ENCODE measurements around the gene MTHFSD. TPM values are rescaled to one million over a fixed set of nuclear protein-coding genes. Genes with fewer than 3 reads are reported as not detected.

Gene MTHFSD
- total and polyA plus RNA-seq, 10 of the 15 experiments (the other 5 are each of a cell fraction or from before 2014, with no cell fraction given) = 2.2 to 24.5 (median 18.1) TPM

DNA sequence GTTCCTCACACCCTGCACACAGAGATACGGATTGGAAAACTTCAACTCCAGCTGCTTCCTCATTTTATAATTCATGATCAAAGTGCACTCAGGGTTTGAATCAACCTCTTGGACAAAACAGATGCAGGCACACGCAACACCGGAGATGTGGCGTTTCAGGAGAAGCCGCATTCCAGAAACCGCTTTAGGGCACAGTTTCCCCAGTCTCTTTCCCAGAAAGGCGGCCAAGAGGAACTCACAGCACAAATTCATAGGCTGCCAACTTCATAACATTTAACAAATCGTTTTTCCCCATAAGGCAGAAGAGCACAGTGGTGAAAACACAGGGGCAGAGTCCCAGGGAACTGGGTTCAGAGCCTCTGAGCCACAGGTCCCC lies 8.4 kb downstream of the MTHFSD start (continued):
- TF ChIP-seq, protein P1, sequence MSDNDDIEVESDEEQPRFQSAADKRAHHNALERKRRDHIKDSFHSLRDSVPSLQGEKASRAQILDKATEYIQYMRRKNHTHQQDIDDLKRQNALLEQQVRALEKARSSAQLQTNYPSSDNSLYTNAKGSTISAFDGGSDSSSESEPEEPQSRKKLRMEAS (IDR thresholded peaks at IDR 0.05; ENCODE audit: low read depth, low read length) = no peak
- TF ChIP-seq PKNOX1 (IDR thresholded peaks at IDR 0.05) = no peak
- no peak for TF ChIP-seq KAT2A (conservative IDR thresholded peaks at IDR 0.05; ENCODE audit: control insufficient read depth, low read depth, low read length)
- no peak for TF ChIP-seq GABPA (IDR thresholded peaks at IDR 0.05; ENCODE audit: low read depth)
- no peak for TF ChIP-seq FOXM1 (IDR thresholded peaks at IDR 0.05; ENCODE audit: low read depth, low read length)
- TF ChIP-seq RAD21 (IDR thresholded peaks at IDR 0.05; ENCODE audit: insufficient read depth, low read depth, low read length) = no peak
- TF ChIP-seq USF1 (IDR thresholded peaks at IDR 0.05; ENCODE audit: borderline replicate concordance, extremely low read length, insufficient read depth, low read depth, low read length) = no peak
- TF ChIP-seq SMAD1 (IDR thresholded peaks at IDR 0.05; ENCODE audit: low read depth, partially characterized antibody) = no peak
- TF ChIP-seq FOXK2 (IDR thresholded peaks at IDR 0.05) = no peak

- intact Hi-C loops (cut with micrococcal nuclease; ENCODE audit: unreplicated experiment) (no loop called here), in situ Hi-C loops (cut with MboI) (no loop called here)
- ChIA-PET RAD21 (ENCODE audit: unreplicated experiment) (no interaction called here), POLR2A (no interaction called here), CTCF (no interaction called here), SMC1A (ENCODE audit: uncharacterized antibody, unreplicated experiment) (no interaction called here)
- no peak for FAIRE-seq
- WGBS (ENCODE audit: insufficient coverage, insufficient replicate concordance, low lambda C conversion rate, missing lambda C conversion rate) = 95% methylated on average over 19 of the region's 19 CpGs
- Histone ChIP-seq H2AFZ (ENCODE audit: control insufficient read depth, low read depth, low read length) (no peak overlapping the region), H3K27me3 (replicated peaks in 1 of 2; ENCODE audit: control insufficient read depth in 2 of 2, insufficient read depth in 2 of 2, low read length in 1 of 2) (no peaks in the 10 kb centered on the region), H3K9me3 (replicated peaks; ENCODE audit: control insufficient read depth, insufficient read depth, low read length) (no peaks in the 10 kb centered on the region), H3K79me2 (ENCODE audit: control insufficient read depth, insufficient read depth, low read length) (no peaks in the 10 kb centered on the region), H3K4me1 (ENCODE audit: control insufficient read depth, insufficient read depth, low read length) (no peaks in the 10 kb centered on the region), H3K27ac (ENCODE audit: control insufficient read depth, insufficient read depth) (no peak overlapping the region), H3K9ac (ENCODE audit: control insufficient read depth, insufficient read depth, low read length) (no peak overlapping the region), H4K20me1 (ENCODE audit: control insufficient read depth, insufficient read depth) (no peaks in the 10 kb centered on the region), H3K4me3 (no peak overlapping the region), H3K4me2 (ENCODE audit: control insufficient read depth, insufficient read depth) (no peak overlapping the region), H3K36me3 (ENCODE audit: control insufficient read depth in 2 of 2, insufficient read depth in 2 of 2, low read length in 1 of 2) (peaks cover 4 to 10% of the 10 kb centered on the region in 2 experiments)
- no peak for DNase-seq (ENCODE audit: low read depth, low spot score)
- TF ChIP-seq RCOR1 (conservative IDR thresholded peaks at IDR 0.05; ENCODE audit: low read depth, low read length) (no peak), NFXL1 (IDR thresholded peaks at IDR 0.05; ENCODE audit: borderline replicate concordance) (no peak)
- ATAC-seq = no peak
- BruUV-seq (replicated peaks) = no TSS peak
Observed at GRCh38 chr16:86545954-86546637, 8.9 kb downstream of the MTHFSD start.

All from GM12878 (cell line).